ENCODE data around the gene COL25A1. TPM values are rescaled to one million over a fixed set of nuclear protein-coding genes. Genes with fewer than 3 reads are reported as not detected.

COL25A1 gene
- total RNA-seq, 1 donor from 2014 or later: 1.3 TPM

DNA sequence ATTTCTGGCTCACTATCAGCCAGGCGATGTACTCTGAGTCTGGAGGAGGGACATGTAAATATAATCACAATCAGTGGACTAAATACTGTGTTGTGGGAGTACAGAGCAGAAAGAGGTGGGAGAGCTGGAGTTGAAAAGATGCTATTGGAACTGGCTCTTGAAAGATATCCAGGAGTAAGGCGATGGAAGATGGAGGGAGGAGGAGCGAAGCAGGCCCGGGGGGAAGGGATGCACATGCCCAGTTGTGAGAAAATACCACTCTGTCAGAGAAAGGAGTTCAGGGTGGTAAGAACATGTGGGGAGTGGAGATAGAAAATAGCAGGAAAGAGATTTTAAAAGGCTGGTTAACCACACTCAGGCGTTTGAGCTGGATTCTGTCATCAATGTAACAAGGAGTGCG, 322.7 kb downstream of the COL25A1 start:
- TF ChIP-seq, protein P1, sequence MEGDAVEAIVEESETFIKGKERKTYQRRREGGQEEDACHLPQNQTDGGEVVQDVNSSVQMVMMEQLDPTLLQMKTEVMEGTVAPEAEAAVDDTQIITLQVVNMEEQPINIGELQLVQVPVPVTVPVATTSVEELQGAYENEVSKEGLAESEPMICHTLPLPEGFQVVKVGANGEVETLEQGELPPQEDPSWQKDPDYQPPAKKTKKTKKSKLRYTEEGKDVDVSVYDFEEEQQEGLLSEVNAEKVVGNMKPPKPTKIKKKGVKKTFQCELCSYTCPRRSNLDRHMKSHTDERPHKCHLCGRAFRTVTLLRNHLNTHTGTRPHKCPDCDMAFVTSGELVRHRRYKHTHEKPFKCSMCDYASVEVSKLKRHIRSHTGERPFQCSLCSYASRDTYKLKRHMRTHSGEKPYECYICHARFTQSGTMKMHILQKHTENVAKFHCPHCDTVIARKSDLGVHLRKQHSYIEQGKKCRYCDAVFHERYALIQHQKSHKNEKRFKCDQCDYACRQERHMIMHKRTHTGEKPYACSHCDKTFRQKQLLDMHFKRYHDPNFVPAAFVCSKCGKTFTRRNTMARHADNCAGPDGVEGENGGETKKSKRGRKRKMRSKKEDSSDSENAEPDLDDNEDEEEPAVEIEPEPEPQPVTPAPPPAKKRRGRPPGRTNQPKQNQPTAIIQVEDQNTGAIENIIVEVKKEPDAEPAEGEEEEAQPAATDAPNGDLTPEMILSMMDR (IDR thresholded peaks at IDR 0.05): no peak
- no peak overlapping the region for H3K27ac Mint-ChIP-seq (ENCODE audit: unreplicated experiment)
- no peaks in the 10 kb centered on the region for H3K27me3 Mint-ChIP-seq (ENCODE audit: unreplicated experiment)
- no peaks in the 10 kb centered on the region for H3K9me3 Mint-ChIP-seq (ENCODE audit: unreplicated experiment)
- no peaks in the 10 kb centered on the region for H3K36me3 Mint-ChIP-seq (ENCODE audit: unreplicated experiment)
- H3K4me1 Mint-ChIP-seq (ENCODE audit: unreplicated experiment): peaks cover 20% of the 10 kb centered on the region
- no peak overlapping the region for H3K4me3 Mint-ChIP-seq (ENCODE audit: unreplicated experiment)
- DNase-seq (ENCODE audit: extremely low spot score, unreplicated experiment): no peak

GRCh38 chr4:108978066-108978465, 324.4 kb downstream of the COL25A1 start:
- no peak for DNase-seq (ENCODE audit: extremely low spot score, unreplicated experiment)
- TF ChIP-seq, protein P1 (IDR thresholded peaks at IDR 0.05): no peak
- Mint-ChIP-seq H3K27me3 (ENCODE audit: unreplicated experiment) (no peaks in the 10 kb centered on the region), H3K27ac (ENCODE audit: unreplicated experiment) (no peak overlapping the region), H3K9me3 (ENCODE audit: unreplicated experiment) (no peaks in the 10 kb centered on the region), H3K4me1 (ENCODE audit: unreplicated experiment) (peaks cover 11% of the 10 kb centered on the region), H3K4me3 (ENCODE audit: unreplicated experiment) (no peak overlapping the region), H3K36me3 (ENCODE audit: unreplicated experiment) (no peaks in the 10 kb centered on the region)

DNA sequence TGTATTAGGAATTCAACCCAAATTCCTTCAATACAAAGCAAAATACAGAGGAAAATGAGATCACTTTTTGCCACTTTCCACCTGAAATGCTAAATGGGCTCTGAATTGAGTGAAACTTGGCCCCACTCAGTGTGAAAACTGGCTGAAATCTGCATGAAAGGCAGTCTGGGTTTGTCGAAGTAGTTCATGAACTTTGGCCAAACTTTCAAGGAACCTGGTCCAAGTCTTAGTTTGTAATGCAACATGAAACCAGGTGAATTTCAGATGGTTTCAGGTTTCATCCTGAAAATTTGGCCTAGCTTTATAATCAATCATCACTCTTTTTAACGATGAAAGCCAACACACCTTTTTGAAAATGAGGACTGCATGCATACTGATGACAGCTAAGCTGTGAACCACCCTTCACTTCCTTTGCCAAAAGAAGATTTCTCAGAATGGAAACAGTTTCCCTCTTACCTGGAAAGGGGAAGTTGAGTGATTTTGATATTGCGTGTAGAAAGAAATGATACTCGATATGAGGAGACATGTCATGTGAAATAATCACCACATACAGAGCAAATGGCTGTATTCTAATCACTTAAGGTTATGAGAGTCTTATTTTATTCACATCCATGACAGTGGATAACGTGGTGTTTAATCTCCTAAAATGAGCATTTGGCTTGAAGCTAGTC, 329.7 kb downstream of the COL25A1 start:
- Mint-ChIP-seq H3K9me3 (ENCODE audit: unreplicated experiment) (no peaks in the 10 kb centered on the region), H3K4me1 (ENCODE audit: unreplicated experiment) (no peaks in the 10 kb centered on the region), H3K36me3 (ENCODE audit: unreplicated experiment) (no peaks in the 10 kb centered on the region), H3K27me3 (ENCODE audit: unreplicated experiment) (no peaks in the 10 kb centered on the region), H3K27ac (ENCODE audit: unreplicated experiment) (no peak overlapping the region), H3K4me3 (ENCODE audit: unreplicated experiment) (no peak overlapping the region)
- TF ChIP-seq, protein P1 (IDR thresholded peaks at IDR 0.05): no peak
- no peak for DNase-seq (ENCODE audit: extremely low spot score, unreplicated experiment)

GRCh38 chr4:108971473-108971872, 331.0 kb downstream of the COL25A1 start:
- TF ChIP-seq, protein P1 (IDR thresholded peaks at IDR 0.05): no peak
- Mint-ChIP-seq H3K27ac (ENCODE audit: unreplicated experiment) (no peak overlapping the region), H3K9me3 (ENCODE audit: unreplicated experiment) (no peaks in the 10 kb centered on the region), H3K27me3 (ENCODE audit: unreplicated experiment) (no peaks in the 10 kb centered on the region), H3K36me3 (ENCODE audit: unreplicated experiment) (no peaks in the 10 kb centered on the region), H3K4me3 (ENCODE audit: unreplicated experiment) (no peak overlapping the region), H3K4me1 (ENCODE audit: unreplicated experiment) (no peaks in the 10 kb centered on the region)
- no peak for DNase-seq (ENCODE audit: extremely low spot score, unreplicated experiment)

DNA sequence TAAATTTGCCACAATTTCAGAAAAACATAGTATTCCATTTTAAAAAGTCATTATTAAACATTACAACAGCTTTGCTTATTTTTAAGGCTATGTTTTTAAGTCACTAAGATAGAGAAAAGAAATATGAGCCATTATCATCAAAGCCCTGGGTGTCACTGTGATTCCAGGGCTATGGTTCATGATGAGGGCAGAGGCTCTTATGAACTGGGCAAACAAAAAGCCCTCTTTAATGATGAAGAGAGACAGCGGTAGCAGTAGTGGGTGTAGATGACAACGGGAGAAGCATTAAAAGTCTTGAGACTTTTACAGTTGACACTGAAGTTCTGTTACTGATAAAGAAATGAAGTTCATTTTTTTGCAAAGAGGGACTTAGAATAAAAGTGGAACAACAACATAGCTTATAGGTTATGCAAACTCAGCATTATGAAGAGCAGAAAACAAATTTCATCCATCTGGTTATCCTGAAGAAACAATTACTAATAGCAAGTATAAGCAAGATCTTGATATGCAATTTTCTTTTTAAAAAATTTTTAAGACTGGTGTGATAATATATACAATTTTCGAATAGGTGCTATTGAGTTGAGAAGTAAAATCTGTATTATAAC, 336.9 kb downstream of the COL25A1 start:
- TF ChIP-seq, protein P1 (IDR thresholded peaks at IDR 0.05): no peak
- DNase-seq (ENCODE audit: extremely low spot score, unreplicated experiment): no peak
- Mint-ChIP-seq H3K4me3 (ENCODE audit: unreplicated experiment) (no peak overlapping the region), H3K27me3 (ENCODE audit: unreplicated experiment) (no peaks in the 10 kb centered on the region), H3K27ac (ENCODE audit: unreplicated experiment) (no peak overlapping the region), H3K9me3 (ENCODE audit: unreplicated experiment) (no peaks in the 10 kb centered on the region), H3K36me3 (ENCODE audit: unreplicated experiment) (no peaks in the 10 kb centered on the region), H3K4me1 (ENCODE audit: unreplicated experiment) (peaks cover 4% of the 10 kb centered on the region)
